CD4-positive, alpha-beta memory T cell (primary cell): ENCODE measurements around the gene ATP8A2. TPM values are rescaled to one million over a fixed set of nuclear protein-coding genes. Genes with fewer than 3 reads are reported as not detected.

Experiments
- CTCF ChIA-PET: fragments of 350-600 bp; sonication (Branson Sonifier 250); formaldehyde crosslinking; loops from one replicate; lab custom pipeline; 2021; ENCODE audit warnings: inconsistent platforms; ENCODE audit not compliant: partially characterized antibody; lab: Charles Lee
- POLR2A ChIA-PET: fragments of 350-600 bp; sonication (Branson Sonifier 250); formaldehyde crosslinking; loops from one replicate; lab custom pipeline; 2021; ENCODE audit not compliant: partially characterized antibody; lab: Charles Lee
- DNase-seq, 5 donors: peaks; one replicate each; pipeline versions ENCODE4 v3.0.0 to v3.0.0-alpha.2; 2020 to 2022; ENCODE audit warnings: mixed read lengths in 1 of 5
- H3K27ac ChIP-seq: one replicate; pipeline ENCODE4 v1.7.0; 2013; ENCODE audit warnings: low read depth, low read length
- H3K27me3 ChIP-seq: 2 replicates; pipeline ENCODE4 v1.7.0; 2013; ENCODE audit warnings: mild to moderate bottlenecking, low read length, moderate library complexity; ENCODE audit not compliant: insufficient read depth
- H3K36me3 ChIP-seq: 2 replicates; pipeline ENCODE4 v1.7.0; 2013; ENCODE audit warnings: mild to moderate bottlenecking, low read length, moderate library complexity; ENCODE audit not compliant: insufficient read depth
- H3K4me1 ChIP-seq: 2 replicates; pipeline ENCODE4 v1.7.0; 2013; ENCODE audit warnings: mild to moderate bottlenecking, low read length, moderate library complexity; ENCODE audit not compliant: insufficient read depth
- H3K4me3 ChIP-seq, 2 donors: one replicate each; pipeline ENCODE4 v1.7.0; 2013; ENCODE audit warnings: low read length in 2 of 2, mild to moderate bottlenecking in 1 of 2
- H3K9me3 ChIP-seq, 2 donors: one replicate each; pipeline ENCODE4 v1.7.0; 2013; ENCODE audit warnings: low read length in 2 of 2, control low read depth in 1 of 2; ENCODE audit not compliant: control insufficient read depth in 1 of 2
- H3K27ac Mint-ChIP-seq, 7 donors: one replicate each; pipeline ENCODE4 v1.8.0; 2020 to 2021; ENCODE audit warnings: mixed read lengths in 7 of 7, mild to moderate bottlenecking in 6 of 7, inconsistent platforms in 3 of 7, moderate library complexity in 3 of 7
- H3K27me3 Mint-ChIP-seq, 2 donors: one replicate each; pipeline ENCODE4 v1.8.0; 2020 to 2021; ENCODE audit warnings: mixed read lengths in 2 of 2
- H3K36me3 Mint-ChIP-seq, 2 donors: one replicate each; pipeline ENCODE4 v1.8.0; 2020 to 2021; ENCODE audit warnings: mixed read lengths in 2 of 2, inconsistent platforms in 1 of 2, mild to moderate bottlenecking in 1 of 2
- H3K4me1 Mint-ChIP-seq, 4 donors: one replicate each; pipeline ENCODE4 v1.8.0; 2020 to 2021; ENCODE audit warnings: mixed read lengths in 4 of 4, mild to moderate bottlenecking in 1 of 4
- H3K4me3 Mint-ChIP-seq, 8 donors: one replicate each; pipeline ENCODE4 v1.8.0; 2020 to 2021; ENCODE audit warnings: mixed read lengths in 8 of 8, mild to moderate bottlenecking in 7 of 8, moderate library complexity in 6 of 8, inconsistent platforms in 3 of 8
- H3K9me3 Mint-ChIP-seq, 8 donors: one replicate each; pipeline ENCODE4 v1.8.0; 2020 to 2021; ENCODE audit warnings: mixed read lengths in 8 of 8, mild to moderate bottlenecking in 5 of 8, inconsistent platforms in 3 of 8, moderate library complexity in 1 of 8
- intact Hi-C: fragments of 100-400 bp; cut with micrococcal nuclease; formaldehyde crosslinking; loops from one replicate; pipeline ENCODE4 v1.15.1; 2023
- polyA plus RNA-seq, 2 donors: library from polyadenylated mRNA; unstranded; fragments of 300-500 nt; fragmentation: Illumina TruSeq; gene quantifications; one replicate each; pipeline ENCODE4 v1.2.3, GENCODE V29; 2021
- total RNA-seq, 2 experiments: library from RNA; stranded (reverse); gene quantifications; one replicate each; pipeline ENCODE4 v1.2.3, GENCODE V29; 2021

The ATP8A2 gene
- total and polyA plus RNA-seq, 4 experiments from 2014 or later = 0.36 to 0.93 (median 0.67) TPM

DNA sequence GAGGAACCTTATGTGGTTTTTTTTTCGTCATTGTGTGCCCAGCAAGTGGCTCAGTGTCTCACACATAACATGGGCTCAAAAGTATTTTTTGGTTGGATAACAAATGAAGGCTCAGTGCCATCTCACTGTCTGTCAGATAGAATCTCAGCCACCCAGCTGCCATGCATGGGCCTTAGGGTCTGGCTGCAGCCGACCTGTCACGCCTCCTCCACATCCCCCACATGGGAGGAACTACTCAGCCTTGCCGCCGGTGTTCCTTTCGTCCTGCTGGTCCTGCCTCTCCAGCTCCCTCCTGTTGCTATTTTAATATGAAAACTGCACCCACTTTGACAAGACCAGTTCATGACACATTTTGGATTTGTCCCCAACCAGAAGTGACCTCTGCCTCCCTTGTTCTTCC is 558.9 kb downstream of the ATP8A2 start:
- Mint-ChIP-seq H3K9me3 (no peaks in the 10 kb centered on the region), H3K27ac (peak overlapping the region in 1 of 7 donors; percentile 54), H3K4me1 (peaks cover 0 to 1% (median 0%) of the 10 kb centered on the region in 4 donors), H3K4me3 (no peak overlapping the region), H3K36me3 (no peaks in the 10 kb centered on the region), H3K27me3 (peaks cover 0 to 4% of the 10 kb centered on the region in 2 donors)
- no peaks in the 10 kb centered on the region for H3K27me3 ChIP-seq
- H3K36me3 ChIP-seq = no peaks in the 10 kb centered on the region
- H3K4me3 ChIP-seq = no peak overlapping the region
- CTCF ChIA-PET = no interaction called here
- H3K27ac ChIP-seq = no peak overlapping the region
- intact Hi-C loops = no loop called here
- POLR2A ChIA-PET = no interaction called here
- no peak for DNase-seq
- H3K9me3 ChIP-seq = no peaks in the 10 kb centered on the region
- no peaks in the 10 kb centered on the region for H3K4me1 ChIP-seq

GRCh38 chr13:25932365-25932764 is 560.6 kb downstream of the ATP8A2 start:
- no peak for DNase-seq
- intact Hi-C loops = no loop called here
- Mint-ChIP-seq H3K4me3 (no peak overlapping the region), H3K36me3 (no peaks in the 10 kb centered on the region), H3K9me3 (no peaks in the 10 kb centered on the region), H3K4me1 (peaks cover 0 to 1% (median 0%) of the 10 kb centered on the region in 4 donors), H3K27ac (no peak overlapping the region), H3K27me3 (peaks cover 0 to 4% of the 10 kb centered on the region in 2 donors)
- H3K4me3 ChIP-seq = no peak overlapping the region
- no peaks in the 10 kb centered on the region for H3K4me1 ChIP-seq
- ChIA-PET POLR2A (no interaction called here), CTCF (no interaction called here)
- no peaks in the 10 kb centered on the region for H3K36me3 ChIP-seq
- H3K27ac ChIP-seq = no peak overlapping the region
- no peaks in the 10 kb centered on the region for H3K27me3 ChIP-seq
- no peaks in the 10 kb centered on the region for H3K9me3 ChIP-seq

- ChIA-PET CTCF (no interaction called here), POLR2A (no interaction called here)
- Mint-ChIP-seq H3K4me1 (peaks cover 0 to 1% (median 0%) of the 10 kb centered on the region in 4 donors), H3K4me3 (no peak overlapping the region), H3K27ac (no peak overlapping the region), H3K9me3 (no peaks in the 10 kb centered on the region), H3K27me3 (peaks cover 0 to 4% of the 10 kb centered on the region in 2 donors), H3K36me3 (no peaks in the 10 kb centered on the region)
- H3K27me3 ChIP-seq = no peaks in the 10 kb centered on the region
- no peaks in the 10 kb centered on the region for H3K36me3 ChIP-seq
- H3K27ac ChIP-seq = no peak overlapping the region
- H3K4me3 ChIP-seq = no peak overlapping the region
- no peaks in the 10 kb centered on the region for H3K4me1 ChIP-seq
- H3K9me3 ChIP-seq = no peaks in the 10 kb centered on the region
- intact Hi-C loops = no loop called here
- DNase-seq = no peak
Measured at GRCh38 chr13:25933520-25933919, 561.7 kb downstream of the ATP8A2 start.

DNA sequence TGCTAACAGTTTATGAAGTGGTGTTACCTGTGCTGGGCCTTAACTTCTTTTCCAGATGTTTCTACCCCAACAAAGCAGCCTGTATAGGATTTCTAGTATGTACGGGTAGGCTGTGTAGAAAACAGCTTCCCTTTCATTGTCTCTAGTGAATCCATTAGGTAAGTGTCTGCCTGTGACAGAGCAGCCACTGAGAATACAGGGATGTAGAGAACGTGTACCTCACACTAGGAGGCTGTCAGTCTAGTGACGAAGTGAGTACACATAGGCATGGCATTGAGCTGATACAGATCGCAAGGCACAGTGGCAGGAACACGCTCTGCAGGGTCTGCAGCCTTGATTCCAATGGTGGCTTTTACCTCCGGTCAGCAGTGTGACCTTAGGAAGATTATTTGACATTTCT is 562.4 kb downstream of the ATP8A2 start:
- intact Hi-C loops = no loop called here
- H3K9me3 Mint-ChIP-seq = no peaks in the 10 kb centered on the region
- no peak overlapping the region for H3K4me3 Mint-ChIP-seq
- Histone ChIP-seq H3K4me1 (no peaks in the 10 kb centered on the region), H3K9me3 (no peaks in the 10 kb centered on the region), H3K4me3 (no peak overlapping the region), H3K36me3 (no peaks in the 10 kb centered on the region), H3K27ac (no peak overlapping the region), H3K27me3 (no peaks in the 10 kb centered on the region)
- no peaks in the 10 kb centered on the region for H3K36me3 Mint-ChIP-seq
- H3K4me1 Mint-ChIP-seq = peaks cover 0 to 1% (median 0%) of the 10 kb centered on the region in 4 donors
- peaks cover 0 to 4% of the 10 kb centered on the region in 2 donors for H3K27me3 Mint-ChIP-seq
- POLR2A ChIA-PET = no interaction called here
- DNase-seq = no peak
- CTCF ChIA-PET = interaction anchor here (0.5 kb wide), 1 partner anchor 32 kb away, joined by 3 read pairs; no protein-coding TSS in a partner anchor
- H3K27ac Mint-ChIP-seq = no peak overlapping the region

DNA sequence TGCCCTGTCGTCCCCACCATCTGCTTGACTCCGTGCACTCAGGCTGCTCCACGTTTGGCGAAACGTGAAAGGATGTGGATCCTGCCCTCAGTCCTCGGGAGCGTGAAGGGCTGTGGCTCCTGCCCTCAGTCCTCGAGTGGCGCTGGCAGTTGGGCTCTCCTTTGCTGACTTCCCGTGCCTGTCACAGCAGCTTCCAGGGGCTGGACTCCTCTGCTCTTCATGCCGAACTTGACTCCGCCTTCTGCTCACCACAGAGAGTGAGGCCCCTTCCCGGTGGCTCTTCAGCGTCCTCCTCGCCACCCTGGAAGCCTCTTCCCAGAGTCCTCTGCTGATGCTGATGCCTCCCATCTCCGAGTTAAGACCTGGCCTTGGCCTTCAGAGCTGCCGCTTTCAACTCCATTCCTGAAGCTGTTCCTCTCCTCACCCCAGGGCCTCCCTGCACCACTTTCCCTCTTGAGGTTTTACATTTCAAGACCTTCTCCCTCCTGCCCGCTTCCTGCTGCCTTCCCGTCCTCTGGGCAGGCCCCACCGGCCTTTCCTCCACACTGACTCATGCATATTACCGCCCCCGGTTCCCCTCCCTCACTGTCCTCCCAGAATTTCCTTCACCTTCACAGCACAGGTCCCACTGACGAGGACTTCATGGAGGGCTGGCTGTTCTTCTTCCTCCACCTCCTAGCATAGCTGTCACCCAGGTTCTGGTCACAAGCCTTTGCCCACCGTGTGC is 568.4 kb downstream of the ATP8A2 start:
- Mint-ChIP-seq H3K9me3 (peaks cover 0 to 2% (median 0%) of the 10 kb centered on the region in 8 donors), H3K27ac (peak overlapping the region in 1 of 7 donors; percentile 57), H3K4me3 (no peak overlapping the region), H3K27me3 (peaks cover 0 to 6% of the 10 kb centered on the region in 2 donors), H3K36me3 (no peaks in the 10 kb centered on the region), H3K4me1 (peaks cover 0 to 11% (median 3%) of the 10 kb centered on the region in 4 donors)
- no peak overlapping the region for H3K27ac ChIP-seq
- no peak for DNase-seq
- no peaks in the 10 kb centered on the region for H3K36me3 ChIP-seq
- H3K27me3 ChIP-seq = no peaks in the 10 kb centered on the region
- H3K4me3 ChIP-seq = no peak overlapping the region
- ChIA-PET CTCF (no interaction called here), POLR2A (no interaction called here)
- H3K4me1 ChIP-seq = no peaks in the 10 kb centered on the region
- no peaks in the 10 kb centered on the region for H3K9me3 ChIP-seq
- intact Hi-C loops = no loop called here

DNA sequence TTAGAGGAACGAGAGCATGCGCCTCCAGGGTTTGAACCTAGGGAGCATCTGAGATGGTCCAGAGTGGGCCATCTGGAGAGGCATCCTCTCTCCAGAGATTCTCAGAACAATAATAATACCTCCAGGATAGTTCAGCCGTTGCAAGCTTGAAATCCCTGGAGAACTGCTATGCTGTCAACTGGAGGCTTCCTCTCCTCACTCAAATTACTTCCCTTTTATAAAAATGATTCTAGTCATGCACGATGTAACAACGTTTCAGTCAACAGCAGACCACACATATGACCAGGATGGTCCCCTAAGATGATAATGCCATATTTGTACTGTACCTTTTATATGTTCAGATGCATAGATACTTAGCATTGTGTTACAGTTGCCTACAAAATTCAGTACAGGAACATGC is 571.3 kb downstream of the ATP8A2 start:
- intact Hi-C loops = no loop called here
- H3K9me3 Mint-ChIP-seq = peaks cover 0 to 2% (median 0%) of the 10 kb centered on the region in 8 donors
- no peaks in the 10 kb centered on the region for H3K9me3 ChIP-seq
- H3K27me3 ChIP-seq = no peaks in the 10 kb centered on the region
- POLR2A ChIA-PET = interaction anchor here (0.9 kb wide), 1 partner anchor 28 kb away, joined by 3 read pairs; no protein-coding TSS in a partner anchor
- H3K27me3 Mint-ChIP-seq = peaks cover 0 to 6% of the 10 kb centered on the region in 2 donors
- H3K4me3 ChIP-seq = no peak overlapping the region
- H3K36me3 Mint-ChIP-seq = no peaks in the 10 kb centered on the region
- H3K36me3 ChIP-seq = no peaks in the 10 kb centered on the region
- no peak overlapping the region for H3K27ac ChIP-seq
- no peak overlapping the region for H3K27ac Mint-ChIP-seq
- no peak for DNase-seq
- peaks cover 0 to 13% (median 6%) of the 10 kb centered on the region in 4 donors for H3K4me1 Mint-ChIP-seq
- no peak overlapping the region for H3K4me3 Mint-ChIP-seq
- CTCF ChIA-PET = no interaction called here
- no peaks in the 10 kb centered on the region for H3K4me1 ChIP-seq

- ChIA-PET CTCF (no interaction called here), POLR2A (interaction anchor here (0.9 kb wide), 1 partner anchor 28 kb away, joined by 3 read pairs; no protein-coding TSS in a partner anchor)
- H3K27me3 Mint-ChIP-seq = peaks cover 0 to 6% of the 10 kb centered on the region in 2 donors
- H3K9me3 Mint-ChIP-seq = peaks cover 0 to 2% (median 0%) of the 10 kb centered on the region in 8 donors
- Histone ChIP-seq H3K27ac (no peak overlapping the region), H3K4me3 (no peak overlapping the region), H3K9me3 (no peaks in the 10 kb centered on the region), H3K27me3 (no peaks in the 10 kb centered on the region), H3K36me3 (no peaks in the 10 kb centered on the region), H3K4me1 (no peaks in the 10 kb centered on the region)
- no peaks in the 10 kb centered on the region for H3K36me3 Mint-ChIP-seq
- H3K4me3 Mint-ChIP-seq = no peak overlapping the region
- no peak for DNase-seq
- intact Hi-C loops = no loop called here
- H3K4me1 Mint-ChIP-seq = peaks cover 0 to 13% (median 6%) of the 10 kb centered on the region in 4 donors
- no peak overlapping the region for H3K27ac Mint-ChIP-seq
Measured at GRCh38 chr13:25943658-25944057, 571.9 kb downstream of the ATP8A2 start.
